Calu3 (cell line): Measurements from ENCODE around the gene CCNK. TPM values are rescaled to one million over a fixed set of nuclear protein-coding genes. Genes with fewer than 3 reads are reported as not detected.

Experiments
- BruUV-seq: library from RNA; stranded (reverse); fragments of 400-500 nt; replicated peaks from 2 replicates; lab custom pipeline; 2021; lab: Mats Ljungman, UMichigan
- CTCF ChIA-PET: fragments of 300-600 bp; sonication (Branson Sonifier 250); formaldehyde crosslinking; loops from one replicate; lab custom pipeline; 2022; ENCODE audit warnings: antibody characterized with exemption; lab: Charles Lee
- DNase-seq: peaks from one replicate; pipeline ENCODE4 v3.0.0; 2022
- H3K27ac Mint-ChIP-seq: one replicate; pipeline ENCODE4 v1.8.0; 2022; ENCODE audit warnings: mixed read lengths; ENCODE audit not compliant: unreplicated experiment
- H3K27me3 Mint-ChIP-seq: one replicate; pipeline ENCODE4 v1.8.0; 2022; ENCODE audit warnings: mixed read lengths; ENCODE audit not compliant: unreplicated experiment
- H3K36me3 Mint-ChIP-seq: one replicate; pipeline ENCODE4 v1.8.0; 2022; ENCODE audit warnings: mild to moderate bottlenecking, moderate library complexity, mixed read lengths; ENCODE audit not compliant: insufficient read depth, unreplicated experiment
- H3K4me1 Mint-ChIP-seq: one replicate; pipeline ENCODE4 v1.8.0; 2022; ENCODE audit warnings: mild to moderate bottlenecking, low read depth, mixed read lengths; ENCODE audit not compliant: unreplicated experiment
- H3K4me3 Mint-ChIP-seq: one replicate; pipeline ENCODE4 v1.8.0; 2022; ENCODE audit warnings: mild to moderate bottlenecking, low read depth, moderate library complexity, mixed read lengths; ENCODE audit not compliant: unreplicated experiment
- H3K9me3 Mint-ChIP-seq: one replicate; pipeline ENCODE4 v1.8.0; 2022; ENCODE audit warnings: low read depth, mixed read lengths; ENCODE audit not compliant: unreplicated experiment
- CTCF ChIP-seq: fragments of 200-600 bp; IDR thresholded peaks from one replicate; pipeline ENCODE4 v1.8.0; 2022; ENCODE audit warnings: antibody characterized with exemption; ENCODE audit not compliant: unreplicated experiment
- intact Hi-C: fragments of 100-400 bp; cut with micrococcal nuclease; formaldehyde crosslinking; loops from one replicate; pipeline ENCODE4 v1.10.0; 2022; ENCODE audit not compliant: unreplicated experiment
- total RNA-seq: library from RNA; stranded (reverse); gene quantifications from 2 replicates; pipeline ENCODE4 v1.2.3, GENCODE V29; 2022

The CCNK gene
- total RNA-seq, 1 experiment from 2014 or later = 71.5 TPM

GRCh38 chr14:99468836-99469592, 12.2 kb upstream of the CCNK start:
- CTCF ChIA-PET = no interaction called here
- no peak for DNase-seq
- no peak for TF ChIP-seq CTCF

GRCh38 chr14:99471731-99472130, 9.5 kb upstream of the CCNK start:
- Mint-ChIP-seq H3K36me3 (no peaks in the 10 kb centered on the region), H3K27ac (no peak overlapping the region), H3K4me3 (no peak overlapping the region), H3K27me3 (no peaks in the 10 kb centered on the region), H3K9me3 (no peaks in the 10 kb centered on the region), H3K4me1 (peaks cover 15% of the 10 kb centered on the region)
- BruUV-seq = no TSS peak
- CTCF ChIA-PET = no interaction called here
- no peak for TF ChIP-seq CTCF
- intact Hi-C loops = no loop called here
- DNase-seq = no peak

More at GRCh38 chr14:99468836-99469592, 12.2 kb upstream of the CCNK start:
- H3K9me3 Mint-ChIP-seq = no peaks in the 10 kb centered on the region
- peaks cover 15% of the 10 kb centered on the region for H3K4me1 Mint-ChIP-seq
- no peaks in the 10 kb centered on the region for H3K36me3 Mint-ChIP-seq
- no peak overlapping the region for H3K4me3 Mint-ChIP-seq
- no peak overlapping the region for H3K27ac Mint-ChIP-seq
- H3K27me3 Mint-ChIP-seq = no peaks in the 10 kb centered on the region
- intact Hi-C loops = no loop called here
- BruUV-seq = no TSS peak

- intact Hi-C loops = no loop called here
Measured at GRCh38 chr14:99472937-99473336, 8.3 kb upstream of the CCNK start.

GRCh38 chr14:99473458-99473857, 7.8 kb upstream of the CCNK start:
- H3K36me3 Mint-ChIP-seq = no peaks in the 10 kb centered on the region
- no peaks in the 10 kb centered on the region for H3K9me3 Mint-ChIP-seq
- BruUV-seq = no TSS peak
- CTCF ChIA-PET = no interaction called here
- no peak overlapping the region for H3K27ac Mint-ChIP-seq
- intact Hi-C loops = no loop called here
- no peak for TF ChIP-seq CTCF
- DNase-seq = no peak
- H3K4me1 Mint-ChIP-seq = peaks cover 11% of the 10 kb centered on the region
- no peaks in the 10 kb centered on the region for H3K27me3 Mint-ChIP-seq
- H3K4me3 Mint-ChIP-seq = no peak overlapping the region

More at GRCh38 chr14:99472937-99473336, 8.3 kb upstream of the CCNK start:
- H3K9me3 Mint-ChIP-seq = no peaks in the 10 kb centered on the region
- peaks cover 9% of the 10 kb centered on the region for H3K4me1 Mint-ChIP-seq
- H3K36me3 Mint-ChIP-seq = no peaks in the 10 kb centered on the region
- no peaks in the 10 kb centered on the region for H3K27me3 Mint-ChIP-seq
- BruUV-seq = no TSS peak
- H3K27ac Mint-ChIP-seq = no peak overlapping the region
- no peak for DNase-seq
- CTCF ChIA-PET = no interaction called here
- H3K4me3 Mint-ChIP-seq = no peak overlapping the region
- TF ChIP-seq CTCF = no peak
